ENCODE data around the gene ASPSCR1.

GRCh38 chr17:82001571-82002056 lies 24.2 kb downstream of the ASPSCR1 start:
- TF ChIP-seq ZZZ3 (IDR thresholded peaks at IDR 0.05) (no peak), ZC3H11A (IDR thresholded peaks at IDR 0.05; ENCODE audit: low read depth, low read length) (no peak), HSF4 (CRISPR knock-in tag; IDR thresholded peaks at IDR 0.05; ENCODE audit: borderline replicate concordance) (no peak), MAFK (IDR thresholded peaks at IDR 0.05; ENCODE audit: low read length) (no peak), KDM2B (CRISPR knock-in tag; IDR thresholded peaks at IDR 0.05) (no peak), ZNF324 (CRISPR knock-in tag; IDR thresholded peaks at IDR 0.05) (no peak), PHF8 (IDR thresholded peaks at IDR 0.05; ENCODE audit: borderline replicate concordance, low read length) (no peak)
- TF ChIP-seq, protein P1, sequence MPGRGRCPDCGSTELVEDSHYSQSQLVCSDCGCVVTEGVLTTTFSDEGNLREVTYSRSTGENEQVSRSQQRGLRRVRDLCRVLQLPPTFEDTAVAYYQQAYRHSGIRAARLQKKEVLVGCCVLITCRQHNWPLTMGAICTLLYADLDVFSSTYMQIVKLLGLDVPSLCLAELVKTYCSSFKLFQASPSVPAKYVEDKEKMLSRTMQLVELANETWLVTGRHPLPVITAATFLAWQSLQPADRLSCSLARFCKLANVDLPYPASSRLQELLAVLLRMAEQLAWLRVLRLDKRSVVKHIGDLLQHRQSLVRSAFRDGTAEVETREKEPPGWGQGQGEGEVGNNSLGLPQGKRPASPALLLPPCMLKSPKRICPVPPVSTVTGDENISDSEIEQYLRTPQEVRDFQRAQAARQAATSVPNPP (IDR thresholded peaks at IDR 0.05; ENCODE audit: borderline replicate concordance, insufficient read depth, insufficient read length): no peak
- TF ChIP-seq, protein P2, sequence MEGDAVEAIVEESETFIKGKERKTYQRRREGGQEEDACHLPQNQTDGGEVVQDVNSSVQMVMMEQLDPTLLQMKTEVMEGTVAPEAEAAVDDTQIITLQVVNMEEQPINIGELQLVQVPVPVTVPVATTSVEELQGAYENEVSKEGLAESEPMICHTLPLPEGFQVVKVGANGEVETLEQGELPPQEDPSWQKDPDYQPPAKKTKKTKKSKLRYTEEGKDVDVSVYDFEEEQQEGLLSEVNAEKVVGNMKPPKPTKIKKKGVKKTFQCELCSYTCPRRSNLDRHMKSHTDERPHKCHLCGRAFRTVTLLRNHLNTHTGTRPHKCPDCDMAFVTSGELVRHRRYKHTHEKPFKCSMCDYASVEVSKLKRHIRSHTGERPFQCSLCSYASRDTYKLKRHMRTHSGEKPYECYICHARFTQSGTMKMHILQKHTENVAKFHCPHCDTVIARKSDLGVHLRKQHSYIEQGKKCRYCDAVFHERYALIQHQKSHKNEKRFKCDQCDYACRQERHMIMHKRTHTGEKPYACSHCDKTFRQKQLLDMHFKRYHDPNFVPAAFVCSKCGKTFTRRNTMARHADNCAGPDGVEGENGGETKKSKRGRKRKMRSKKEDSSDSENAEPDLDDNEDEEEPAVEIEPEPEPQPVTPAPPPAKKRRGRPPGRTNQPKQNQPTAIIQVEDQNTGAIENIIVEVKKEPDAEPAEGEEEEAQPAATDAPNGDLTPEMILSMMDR (IDR thresholded peaks at IDR 0.05 in 2 of 3, conservative IDR thresholded peaks at IDR 0.05 in 1 of 3; ENCODE audit: insufficient read depth in 2 of 3, low read depth in 1 of 3, low read length in 3 of 3): no peak
- TF ChIP-seq, protein P3, sequence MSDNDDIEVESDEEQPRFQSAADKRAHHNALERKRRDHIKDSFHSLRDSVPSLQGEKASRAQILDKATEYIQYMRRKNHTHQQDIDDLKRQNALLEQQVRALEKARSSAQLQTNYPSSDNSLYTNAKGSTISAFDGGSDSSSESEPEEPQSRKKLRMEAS (CRISPR knock-in tag; IDR thresholded peaks at IDR 0.05): no peak
- TF ChIP-seq, protein P4, sequence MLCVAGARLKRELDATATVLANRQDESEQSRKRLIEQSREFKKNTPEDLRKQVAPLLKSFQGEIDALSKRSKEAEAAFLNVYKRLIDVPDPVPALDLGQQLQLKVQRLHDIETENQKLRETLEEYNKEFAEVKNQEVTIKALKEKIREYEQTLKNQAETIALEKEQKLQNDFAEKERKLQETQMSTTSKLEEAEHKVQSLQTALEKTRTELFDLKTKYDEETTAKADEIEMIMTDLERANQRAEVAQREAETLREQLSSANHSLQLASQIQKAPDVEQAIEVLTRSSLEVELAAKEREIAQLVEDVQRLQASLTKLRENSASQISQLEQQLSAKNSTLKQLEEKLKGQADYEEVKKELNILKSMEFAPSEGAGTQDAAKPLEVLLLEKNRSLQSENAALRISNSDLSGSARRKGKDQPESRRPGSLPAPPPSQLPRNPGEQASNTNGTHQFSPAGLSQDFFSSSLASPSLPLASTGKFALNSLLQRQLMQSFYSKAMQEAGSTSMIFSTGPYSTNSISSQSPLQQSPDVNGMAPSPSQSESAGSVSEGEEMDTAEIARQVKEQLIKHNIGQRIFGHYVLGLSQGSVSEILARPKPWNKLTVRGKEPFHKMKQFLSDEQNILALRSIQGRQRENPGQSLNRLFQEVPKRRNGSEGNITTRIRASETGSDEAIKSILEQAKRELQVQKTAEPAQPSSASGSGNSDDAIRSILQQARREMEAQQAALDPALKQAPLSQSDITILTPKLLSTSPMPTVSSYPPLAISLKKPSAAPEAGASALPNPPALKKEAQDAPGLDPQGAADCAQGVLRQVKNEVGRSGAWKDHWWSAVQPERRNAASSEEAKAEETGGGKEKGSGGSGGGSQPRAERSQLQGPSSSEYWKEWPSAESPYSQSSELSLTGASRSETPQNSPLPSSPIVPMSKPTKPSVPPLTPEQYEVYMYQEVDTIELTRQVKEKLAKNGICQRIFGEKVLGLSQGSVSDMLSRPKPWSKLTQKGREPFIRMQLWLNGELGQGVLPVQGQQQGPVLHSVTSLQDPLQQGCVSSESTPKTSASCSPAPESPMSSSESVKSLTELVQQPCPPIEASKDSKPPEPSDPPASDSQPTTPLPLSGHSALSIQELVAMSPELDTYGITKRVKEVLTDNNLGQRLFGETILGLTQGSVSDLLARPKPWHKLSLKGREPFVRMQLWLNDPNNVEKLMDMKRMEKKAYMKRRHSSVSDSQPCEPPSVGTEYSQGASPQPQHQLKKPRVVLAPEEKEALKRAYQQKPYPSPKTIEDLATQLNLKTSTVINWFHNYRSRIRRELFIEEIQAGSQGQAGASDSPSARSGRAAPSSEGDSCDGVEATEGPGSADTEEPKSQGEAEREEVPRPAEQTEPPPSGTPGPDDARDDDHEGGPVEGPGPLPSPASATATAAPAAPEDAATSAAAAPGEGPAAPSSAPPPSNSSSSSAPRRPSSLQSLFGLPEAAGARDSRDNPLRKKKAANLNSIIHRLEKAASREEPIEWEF (CRISPR knock-in tag; IDR thresholded peaks at IDR 0.05): no peak

Measured in K562 (cell line).